Putamen (tissue), 1 donor: Measurements from ENCODE around the gene PSMC3IP.
"Not testable (repeated sequence)": the region's sequence is repeated elsewhere in the genome, so short reads cannot be mapped to it uniquely, and the experiment has no call there.

Experiments
- DNase-seq: peaks from one replicate; pipeline ENCODE4 v3.0.0-alpha.2; 2016; ENCODE audit warnings: low spot score

The PSMC3IP gene, protein sequence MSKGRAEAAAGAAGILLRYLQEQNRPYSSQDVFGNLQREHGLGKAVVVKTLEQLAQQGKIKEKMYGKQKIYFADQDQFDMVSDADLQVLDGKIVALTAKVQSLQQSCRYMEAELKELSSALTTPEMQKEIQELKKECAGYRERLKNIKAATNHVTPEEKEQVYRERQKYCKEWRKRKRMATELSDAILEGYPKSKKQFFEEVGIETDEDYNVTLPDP

DNA sequence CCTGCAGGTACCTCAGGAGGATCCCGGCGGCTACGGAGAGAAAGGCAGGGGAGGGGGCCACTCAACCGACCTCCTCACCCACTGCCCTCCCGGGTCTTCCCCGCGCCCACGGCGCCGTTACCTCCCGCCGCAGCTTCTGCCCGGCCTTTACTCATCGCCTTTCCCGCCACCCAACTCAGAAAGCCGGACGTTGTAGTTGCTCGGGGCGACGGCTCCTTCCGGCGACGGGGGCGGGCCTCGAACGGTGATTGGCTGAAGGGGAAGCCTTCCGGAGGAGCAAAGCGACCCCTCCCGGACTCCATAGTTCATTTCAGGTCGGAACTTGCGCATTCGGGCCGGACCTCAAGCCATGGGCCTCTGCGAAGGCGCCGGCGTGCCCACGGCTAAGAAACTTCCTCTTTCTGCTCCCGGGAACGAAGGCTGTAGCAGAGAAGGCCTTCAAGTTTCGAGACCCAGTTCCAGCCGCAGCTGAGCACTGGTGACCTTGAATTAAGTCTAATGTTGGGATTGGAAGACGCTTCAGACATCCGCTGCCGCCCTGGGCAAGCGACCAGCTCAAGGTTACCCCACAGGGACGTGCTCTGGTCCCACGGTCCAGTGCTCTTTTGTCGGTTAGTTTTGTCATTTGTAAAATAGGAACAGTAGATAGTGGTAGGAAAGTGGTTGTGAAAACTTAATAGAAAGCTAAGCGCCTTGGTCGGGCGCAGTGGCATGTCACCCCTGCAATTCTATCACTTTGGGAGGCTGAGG, at the start of gene PSMC3IP:
Gene PSMC3IP, minus strand, starts transcription at position 198 of the 750 bp plus-strand sequence. Its CDS starts 43 bp downstream, at position 155.
- DNase-seq: peak; percentile 94

DNA sequence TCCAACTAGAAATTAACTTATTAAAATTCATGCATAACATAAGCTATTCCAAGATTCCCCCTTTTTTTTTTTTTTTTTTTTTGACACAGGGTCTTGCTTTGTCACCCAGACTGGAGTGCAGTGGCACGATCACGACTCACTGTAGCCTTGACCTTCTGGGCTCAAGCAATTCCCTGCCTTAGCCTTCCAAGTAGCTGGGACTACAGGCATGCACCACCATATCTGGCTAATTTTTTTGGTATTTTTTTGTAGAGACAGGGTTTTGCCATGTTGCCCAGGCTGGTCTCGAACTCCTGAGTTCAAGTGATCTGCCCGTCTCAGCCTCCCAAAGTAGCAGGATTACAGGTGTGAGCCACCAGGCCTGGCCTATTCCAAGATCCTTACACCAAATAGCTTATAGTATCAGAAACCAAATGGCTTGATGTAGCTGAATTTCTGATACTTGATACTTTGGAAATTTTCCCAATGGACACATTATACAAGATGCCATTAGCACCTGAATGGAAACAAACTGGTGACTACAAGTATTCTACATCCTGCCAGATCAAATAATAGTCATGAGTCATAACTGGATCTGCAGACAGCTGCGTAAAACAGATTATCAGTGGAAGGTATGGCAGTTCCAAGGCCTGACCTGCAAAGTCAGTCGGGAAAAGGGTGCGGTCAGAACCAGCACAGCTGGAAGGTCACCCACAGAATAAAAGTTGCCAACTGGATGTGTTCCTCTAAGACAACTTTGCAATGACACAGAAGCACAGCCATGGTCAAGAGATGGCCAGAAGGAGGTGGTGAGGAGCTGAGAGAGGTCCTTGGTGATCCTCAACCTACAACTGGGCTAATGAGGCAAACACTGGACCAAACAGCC, 46.4 kb upstream of the PSMC3IP start:
- DNase-seq: no peak

DNA sequence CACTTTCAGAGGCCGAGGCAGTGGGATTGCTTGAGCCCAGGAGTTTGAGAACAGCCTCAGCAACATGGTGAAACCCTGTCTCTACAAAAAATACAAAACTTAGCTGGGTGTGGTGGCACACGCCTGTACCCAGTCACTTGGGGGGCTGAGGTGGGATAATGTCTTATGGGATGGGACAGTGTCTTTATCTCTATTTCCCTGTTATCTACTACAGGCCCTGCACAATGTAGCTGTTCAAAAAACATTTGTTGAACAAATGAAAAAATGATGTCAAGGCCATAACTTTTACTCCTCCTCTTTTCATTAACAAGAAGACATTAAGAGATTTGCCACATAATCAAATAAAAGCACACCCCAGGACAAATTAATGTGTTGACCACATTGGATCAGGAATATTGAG, 45.7 kb upstream of the PSMC3IP start:
- no peak for DNase-seq

DNA sequence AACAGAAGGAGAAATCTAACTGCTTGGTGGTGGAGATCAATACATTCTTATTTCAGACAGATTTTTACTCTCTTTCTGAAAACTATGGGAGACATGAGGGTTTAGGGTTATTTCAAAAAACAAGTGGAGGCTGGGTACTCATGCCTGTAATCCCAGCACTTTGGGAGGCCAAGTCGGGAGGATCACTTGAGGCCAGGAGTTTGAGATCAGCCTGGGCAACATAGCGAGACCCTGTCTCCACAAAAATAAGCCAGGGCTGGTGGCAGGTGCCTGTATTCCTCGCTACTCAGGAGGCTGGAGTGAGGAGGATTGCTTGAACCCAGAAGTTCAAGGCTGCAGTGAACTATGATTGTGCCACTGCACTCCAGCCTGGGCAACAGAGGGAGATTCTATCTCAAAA, 44.5 kb upstream of the PSMC3IP start:
- not testable (repeated sequence) for DNase-seq

DNA sequence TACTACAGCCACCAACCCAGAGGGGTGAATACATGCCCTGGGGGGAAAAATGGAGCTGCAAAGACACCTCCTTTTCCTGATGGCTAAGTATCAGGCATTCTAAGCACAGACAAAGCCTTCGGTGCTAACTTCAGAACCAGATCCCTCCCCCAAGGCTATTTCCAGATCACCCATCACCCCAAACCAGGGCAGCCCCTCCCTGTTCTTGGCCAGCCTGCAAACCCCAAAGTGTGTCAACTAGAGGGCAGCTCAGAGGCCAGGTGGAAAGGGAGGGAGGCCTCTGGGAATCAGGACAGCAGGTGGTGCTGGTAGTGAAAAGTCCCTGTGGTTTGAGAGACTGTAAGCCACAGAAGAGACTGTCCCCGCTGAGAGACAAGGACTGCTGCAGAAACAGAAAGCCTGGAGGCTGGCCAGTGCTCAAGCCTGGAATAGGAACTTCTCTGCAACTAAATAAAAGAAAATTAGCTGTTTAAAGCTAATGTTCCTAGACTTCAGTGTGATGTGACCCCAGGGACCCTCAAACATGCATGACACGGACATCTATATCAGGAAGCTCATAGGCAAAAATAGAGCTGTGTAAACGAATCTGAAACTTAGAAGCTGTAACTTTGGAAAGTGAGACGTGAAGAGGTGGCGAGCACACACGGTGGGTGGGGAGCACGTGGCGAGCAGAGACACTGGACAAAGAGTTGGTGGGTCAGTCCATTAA, 41.1 kb upstream of the PSMC3IP start:
- DNase-seq: no peak

DNA sequence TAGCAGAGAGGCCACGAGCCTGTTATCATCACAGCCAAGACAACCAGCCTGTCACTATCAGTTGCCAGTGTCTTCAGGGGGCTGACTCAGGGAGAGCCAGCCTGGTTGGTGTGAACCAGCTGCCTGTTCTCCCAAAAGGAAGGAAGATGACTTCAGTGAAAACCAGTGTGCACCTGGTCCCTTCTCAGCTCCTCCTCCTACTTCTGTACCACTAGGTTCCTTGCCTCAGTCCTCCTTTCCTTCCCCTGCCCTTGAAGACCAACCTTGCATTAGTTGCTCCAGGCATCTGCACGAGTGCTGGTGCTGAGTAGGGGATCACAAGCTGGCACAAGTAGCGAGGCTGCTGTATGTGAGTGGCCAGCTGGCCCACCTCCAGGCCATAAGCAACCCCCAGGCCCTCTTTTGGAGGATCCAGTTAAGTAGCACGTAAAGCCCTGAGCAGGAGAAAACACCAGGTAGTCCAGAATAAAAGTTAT, 40.5 kb upstream of the PSMC3IP start:
- no peak for DNase-seq

DNA sequence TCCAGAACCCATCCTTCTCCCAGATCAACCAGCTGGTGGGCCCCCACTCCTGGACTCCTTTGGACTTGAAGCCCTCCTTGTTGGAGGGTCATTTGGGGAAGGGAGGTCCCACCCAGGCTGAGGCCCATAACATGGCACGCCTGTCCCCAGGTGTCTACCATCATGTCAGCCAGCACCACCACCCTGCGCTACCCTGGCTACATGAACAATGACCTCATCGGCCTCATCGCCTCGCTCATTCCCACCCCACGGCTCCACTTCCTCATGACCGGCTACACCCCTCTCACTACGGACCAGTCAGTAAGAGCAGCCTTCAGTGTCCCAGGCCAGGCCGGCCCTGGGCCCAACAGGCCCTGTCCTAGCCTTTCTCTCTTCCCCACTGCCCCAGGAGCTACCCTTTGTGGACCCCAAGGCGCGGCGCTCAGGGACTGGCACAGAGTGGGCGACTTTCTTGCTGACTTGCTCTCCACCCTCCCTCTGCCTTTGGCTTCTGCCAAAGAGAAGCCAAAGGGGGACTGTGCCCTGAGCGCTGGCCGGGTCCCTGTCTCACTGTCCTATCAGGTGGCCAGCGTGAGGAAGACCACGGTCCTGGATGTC, 36.3 kb upstream of the PSMC3IP start:
- no peak for DNase-seq

DNA sequence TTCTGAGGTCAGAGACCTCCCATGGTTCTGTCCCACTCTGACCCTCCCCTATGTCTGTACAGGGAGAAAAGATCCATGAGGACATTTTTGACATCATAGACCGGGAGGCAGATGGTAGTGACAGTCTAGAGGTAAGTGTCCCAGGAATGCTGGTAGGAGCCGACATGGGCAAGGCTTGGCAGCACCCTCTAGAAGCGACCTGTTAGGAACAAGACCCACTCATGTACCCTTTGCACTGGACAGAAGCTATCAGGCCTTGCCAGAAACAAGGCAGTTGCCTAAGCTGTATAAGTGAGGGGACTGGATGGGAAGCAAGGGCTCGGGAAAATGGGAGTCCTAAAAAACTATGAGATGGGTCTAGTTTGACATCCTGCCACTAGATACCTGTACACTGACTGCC, 34.5 kb upstream of the PSMC3IP start:
- DNase-seq: no peak

DNA sequence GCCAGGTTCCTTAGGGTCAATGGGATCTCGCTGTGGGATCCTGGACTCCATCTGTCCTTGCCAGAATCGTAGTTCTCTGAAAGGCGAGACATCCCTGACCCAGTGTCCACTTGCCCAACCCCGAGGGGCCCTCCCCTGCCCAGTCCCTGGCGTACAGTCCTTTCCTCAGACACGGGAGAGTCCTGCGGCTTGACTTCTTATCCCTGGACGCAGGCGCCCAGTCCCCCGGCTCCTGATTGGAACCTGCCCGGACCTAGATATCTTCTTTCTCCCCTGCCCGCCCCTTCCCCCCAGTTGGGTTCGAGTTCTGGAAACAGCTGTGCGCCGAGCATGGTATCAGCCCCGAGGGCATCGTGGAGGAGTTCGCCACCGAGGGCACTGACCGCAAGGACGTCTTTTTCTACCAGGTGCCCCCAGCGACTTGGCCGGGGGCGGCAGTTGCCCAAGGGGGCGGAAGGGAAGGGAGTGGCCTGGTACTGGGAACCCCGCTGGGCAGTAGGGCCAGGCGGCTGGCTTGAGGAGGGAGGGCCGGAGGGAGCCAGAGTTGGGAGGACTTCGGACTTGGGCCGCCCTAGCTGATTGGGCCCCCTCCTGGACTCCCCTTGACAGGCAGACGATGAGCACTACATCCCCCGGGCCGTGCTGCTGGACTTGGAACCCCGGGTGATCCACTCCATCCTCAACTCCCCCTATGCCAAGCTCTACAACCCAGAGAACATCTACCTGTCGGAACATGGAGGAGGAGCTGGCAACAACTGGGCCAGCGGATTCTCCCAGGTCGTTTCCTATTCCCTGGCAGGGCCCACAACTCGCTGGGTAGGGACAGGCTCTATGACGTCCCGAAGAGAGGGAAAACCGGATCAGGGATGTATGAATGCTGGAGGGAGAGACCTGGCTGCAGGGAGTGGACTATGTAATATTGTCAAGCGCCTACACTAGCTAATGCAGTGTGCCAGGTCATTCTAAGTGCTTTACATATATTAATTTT, 32.6 kb upstream of the PSMC3IP start:
- DNase-seq: peak; percentile 11

DNA sequence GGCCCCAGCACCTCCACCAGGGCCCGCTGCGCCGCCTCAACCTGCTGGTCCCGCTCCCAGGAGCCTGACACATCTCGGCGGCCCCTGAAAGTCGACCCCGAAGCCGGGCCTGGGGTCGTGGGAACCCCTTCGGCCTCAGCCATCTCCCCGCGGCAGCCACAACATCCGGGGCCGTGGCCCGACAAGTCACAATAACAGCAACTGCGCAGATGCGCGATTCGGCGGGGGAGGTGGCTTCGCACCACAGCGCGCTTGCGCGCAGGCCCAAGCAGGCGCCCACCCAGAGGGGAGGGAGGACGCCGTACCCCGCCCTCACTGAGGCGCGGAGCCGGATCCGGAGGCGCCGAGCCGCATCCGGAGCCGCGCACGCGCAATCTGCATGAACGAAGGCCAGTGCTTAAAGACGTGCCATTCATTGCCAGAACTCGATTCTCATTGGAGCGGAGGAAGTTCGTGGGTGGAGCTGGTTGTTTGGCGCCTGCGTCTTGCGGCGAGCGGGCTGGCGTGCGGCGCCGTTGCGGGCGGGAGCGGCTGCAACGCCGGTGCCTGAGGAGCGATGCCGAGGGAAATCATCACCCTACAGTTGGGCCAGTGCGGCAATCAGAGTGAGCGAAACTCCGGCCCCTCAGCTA, 31.8 kb upstream of the PSMC3IP start, which contains the start of the genes RETREG3 and TUBG1:
Gene RETREG3, minus strand, starts transcription at position 193 of the 632 bp plus-strand sequence. Its CDS starts 50 bp downstream, at position 143.
Gene TUBG1, plus strand, starts transcription at position 502 of the 632 bp plus-strand sequence. Its CDS starts 55 bp downstream, at position 557.
- DNase-seq: peak; percentile 99

DNA sequence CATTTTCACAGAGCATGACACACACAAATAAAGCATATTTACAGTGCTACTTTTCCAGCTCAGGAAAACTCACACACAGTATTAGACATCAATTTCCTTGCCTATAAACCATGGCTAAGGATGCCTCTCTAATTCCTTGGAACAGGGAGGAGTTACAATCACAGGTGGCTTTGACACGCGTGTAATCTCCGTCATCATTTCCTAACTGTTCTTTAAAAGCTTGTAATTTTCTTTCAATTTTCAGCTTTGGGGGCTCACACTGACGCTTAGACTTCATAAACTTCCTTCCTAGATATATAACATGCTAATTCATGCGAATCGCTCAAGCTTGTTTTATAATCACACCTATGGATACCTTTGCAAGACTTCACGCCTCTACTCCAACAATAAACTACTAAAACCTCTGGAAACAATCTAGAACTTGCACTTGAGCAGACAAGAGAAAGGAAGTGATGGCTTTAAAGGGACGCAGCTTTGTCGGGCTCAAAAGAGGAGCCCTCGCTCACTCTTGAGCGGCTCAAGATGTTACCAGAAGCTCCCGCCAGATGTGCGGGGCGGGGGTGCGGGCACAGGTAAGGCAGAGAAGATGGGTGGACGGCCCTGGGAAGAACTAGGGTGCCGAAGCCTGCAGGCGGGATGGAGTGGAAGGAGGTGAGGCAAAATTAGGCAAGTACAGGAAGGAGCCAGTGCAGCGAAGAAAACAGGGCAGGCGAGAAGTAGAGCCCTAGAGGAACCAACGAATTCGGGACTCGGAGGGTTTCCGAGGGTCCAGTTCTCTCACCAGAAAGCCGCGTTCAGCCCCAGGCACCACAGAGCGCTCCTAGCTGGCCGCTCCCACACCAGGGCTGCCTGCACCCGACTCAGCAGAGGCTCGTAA, 31.0 kb upstream of the PSMC3IP start:
- DNase-seq: no peak

DNA sequence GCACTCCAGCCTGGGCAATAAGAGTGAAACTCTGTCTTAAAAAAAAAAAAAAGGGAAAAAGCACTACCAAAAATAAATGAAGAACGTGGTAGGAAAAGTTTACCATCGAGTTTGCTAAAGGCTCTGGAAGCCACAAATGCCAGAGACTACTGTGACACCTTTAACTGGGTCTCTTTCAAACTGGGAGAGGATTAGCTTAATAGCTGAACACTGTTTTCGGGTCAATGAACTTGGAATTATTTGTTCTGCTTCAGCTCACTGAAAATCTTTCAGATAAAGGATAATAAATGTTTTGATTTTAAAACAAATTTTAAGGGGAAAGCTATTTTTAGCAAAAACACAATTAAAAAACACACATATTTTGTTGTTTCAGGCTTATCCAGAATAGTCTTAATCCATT, 30.2 kb upstream of the PSMC3IP start:
- no peak for DNase-seq

DNA sequence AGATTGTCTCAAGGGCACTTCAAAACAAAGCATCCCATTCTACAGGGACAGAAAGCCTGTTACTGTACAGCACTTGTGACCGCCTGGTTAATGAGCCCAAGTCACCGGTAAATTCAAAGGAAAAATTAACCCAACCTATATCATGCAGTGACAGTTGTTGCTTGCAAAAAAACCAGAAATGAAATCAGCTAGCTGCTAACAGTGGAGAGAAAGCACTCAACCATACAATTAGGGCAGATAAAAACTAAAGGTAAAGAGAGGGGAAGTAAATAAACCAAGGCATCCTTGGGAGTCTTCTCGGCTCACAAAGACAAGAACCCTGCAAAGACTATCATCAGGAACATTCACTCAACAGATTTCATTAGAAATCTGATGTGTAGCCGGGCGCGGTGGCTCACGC, 25.8 kb upstream of the PSMC3IP start:
- DNase-seq: no peak

DNA sequence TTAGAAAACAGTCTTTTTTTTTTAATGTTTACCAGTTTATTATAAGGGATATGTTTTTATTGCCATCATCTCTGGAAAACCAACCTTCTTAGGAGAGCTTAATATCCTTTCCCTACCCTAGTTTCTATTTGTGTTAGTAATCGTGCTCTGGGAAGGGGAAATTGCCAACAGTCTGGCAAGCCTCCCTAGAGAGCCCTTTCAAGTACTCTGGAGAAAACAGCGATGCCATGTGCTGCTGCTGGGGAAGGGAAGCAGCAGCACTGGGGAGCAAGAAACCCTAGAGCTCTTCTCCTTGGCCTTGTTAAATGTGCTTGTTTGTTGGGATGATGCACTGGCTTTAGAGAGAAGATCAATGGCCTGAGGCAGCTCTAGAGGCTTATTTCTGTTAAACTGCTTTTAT, 21.4 kb upstream of the PSMC3IP start:
- DNase-seq: no peak

DNA sequence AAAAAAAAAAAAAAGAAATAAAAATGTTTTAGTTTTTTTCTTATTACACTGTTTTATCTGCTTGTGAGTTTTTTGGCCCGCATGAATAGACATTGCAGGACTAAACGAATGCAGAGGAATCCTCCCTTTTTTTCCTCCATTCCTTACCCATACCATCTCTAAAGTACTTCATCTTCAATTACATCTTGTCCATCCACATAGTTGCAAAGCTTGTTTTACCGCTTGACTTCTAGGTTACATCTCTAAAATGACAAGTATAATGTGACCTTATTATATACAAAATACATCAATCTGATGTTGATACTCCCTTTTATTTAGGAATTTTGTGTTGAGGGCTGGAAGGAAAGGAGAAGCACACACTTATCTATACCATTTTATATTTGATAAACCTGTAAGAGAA, 18.9 kb upstream of the PSMC3IP start:
- DNase-seq: no peak

DNA sequence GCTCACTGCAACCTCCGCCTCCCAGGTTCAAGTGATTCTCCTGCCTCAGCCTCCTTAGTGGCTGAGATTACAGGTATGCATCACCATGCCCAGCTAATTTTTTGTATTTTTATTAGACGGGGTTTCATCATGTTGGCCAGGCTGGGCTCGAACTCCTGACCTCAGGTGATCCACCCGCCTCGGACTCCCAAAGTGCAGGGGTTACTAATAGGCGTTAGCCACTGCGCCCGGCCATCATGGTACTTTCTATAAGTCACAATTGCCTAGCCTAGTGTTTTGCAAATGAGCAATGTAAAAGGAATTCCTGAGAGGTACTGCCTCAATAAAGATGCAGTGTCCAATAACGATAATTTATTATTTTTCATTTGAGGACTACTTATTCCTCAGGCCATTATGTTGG, 13.9 kb upstream of the PSMC3IP start:
- DNase-seq: no peak

DNA sequence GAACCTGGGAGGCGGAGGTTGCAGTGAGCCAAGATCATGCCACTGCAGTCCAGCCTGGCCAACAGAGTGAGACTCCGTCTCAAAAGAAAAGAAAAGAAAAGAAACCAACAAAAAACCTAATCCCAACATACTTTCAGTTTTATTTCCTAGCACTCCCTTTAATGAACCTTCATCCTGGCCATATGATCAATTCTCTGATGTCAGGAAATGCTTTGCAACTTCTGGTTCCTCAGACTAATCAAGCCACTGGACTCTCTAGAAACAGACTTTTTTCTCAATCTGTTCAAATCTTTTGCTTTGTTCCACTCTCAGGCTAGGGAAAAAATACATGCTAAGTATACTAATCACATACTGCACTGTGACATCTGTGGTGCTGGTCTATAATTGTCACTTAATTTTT, 13.4 kb upstream of the PSMC3IP start:
- DNase-seq: no peak

DNA sequence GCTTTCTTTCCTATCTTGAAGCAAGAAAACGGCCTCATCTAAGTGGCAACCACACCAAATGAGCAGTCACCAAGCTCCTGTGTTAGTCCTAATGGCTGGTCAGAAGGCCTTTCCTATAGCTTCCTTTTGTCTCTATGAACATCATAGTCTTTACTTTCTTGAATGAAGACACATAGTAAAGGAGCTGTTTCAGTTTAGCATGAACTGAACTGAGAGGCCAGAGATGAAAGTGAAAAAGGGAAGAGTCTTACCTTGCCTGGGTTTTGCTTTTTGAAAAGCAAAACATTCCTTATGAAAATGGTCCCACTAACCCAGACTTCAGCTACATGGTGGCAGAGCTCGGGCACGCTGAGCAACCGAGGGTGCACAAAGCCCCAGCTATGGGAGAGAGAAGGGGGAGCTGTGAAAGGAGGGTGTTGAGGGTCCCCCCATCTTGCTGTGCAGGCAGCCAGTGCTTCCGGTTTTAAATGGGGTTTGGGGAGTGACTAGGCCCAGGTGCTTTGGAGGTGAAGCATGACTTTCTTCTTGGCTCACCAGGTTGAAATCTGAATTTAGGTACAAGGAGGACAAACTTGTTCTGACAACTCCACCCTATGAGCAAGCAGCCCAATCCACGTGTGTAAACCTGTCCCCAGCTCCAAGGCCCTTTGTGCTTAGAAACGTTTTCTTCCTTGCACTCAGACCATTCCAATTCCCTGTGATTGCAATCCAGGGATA, 9.1 kb upstream of the PSMC3IP start:
- no peak for DNase-seq
